Measurements from ENCODE around the gene SV2A.
"Not testable (repeated sequence)": the region's sequence is repeated elsewhere in the genome, so short reads cannot be mapped to it uniquely, and the experiment has no call there.

SV2A gene

GRCh38 chr1:149927563-149928400 is 10.1 kb upstream of the SV2A start, which contains the start of gene SF3B4:
TSS of gene SF3B4 (minus strand) at chr1:149927803. CDS start at chr1:149927759, 44 bp downstream.
- peak; percentile 86 for DNase-seq

- DNase-seq: no peak
Measured at GRCh38 chr1:149927056-149927562, 9.5 kb upstream of the SV2A start.

DNA sequence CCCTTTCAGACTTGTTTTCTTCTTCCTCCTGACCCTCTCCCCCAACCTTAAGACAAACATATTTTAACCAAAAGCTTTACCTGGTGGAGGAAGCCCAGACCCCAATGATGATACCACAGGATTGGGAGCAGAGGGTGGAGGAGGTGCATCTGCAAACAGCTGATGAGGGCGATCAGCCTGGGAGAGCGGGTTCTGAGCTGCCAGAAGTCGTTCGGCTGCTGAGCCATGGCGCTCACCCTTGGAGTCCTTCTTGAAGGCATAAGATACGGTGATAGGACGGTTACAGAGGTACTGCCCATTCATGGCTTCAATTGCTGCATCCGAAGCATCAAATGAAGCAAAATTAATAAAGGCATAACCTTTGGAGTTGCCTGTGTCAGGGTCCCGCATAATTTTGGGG is 8.7 kb upstream of the SV2A start:
- DNase-seq: no peak

DNA sequence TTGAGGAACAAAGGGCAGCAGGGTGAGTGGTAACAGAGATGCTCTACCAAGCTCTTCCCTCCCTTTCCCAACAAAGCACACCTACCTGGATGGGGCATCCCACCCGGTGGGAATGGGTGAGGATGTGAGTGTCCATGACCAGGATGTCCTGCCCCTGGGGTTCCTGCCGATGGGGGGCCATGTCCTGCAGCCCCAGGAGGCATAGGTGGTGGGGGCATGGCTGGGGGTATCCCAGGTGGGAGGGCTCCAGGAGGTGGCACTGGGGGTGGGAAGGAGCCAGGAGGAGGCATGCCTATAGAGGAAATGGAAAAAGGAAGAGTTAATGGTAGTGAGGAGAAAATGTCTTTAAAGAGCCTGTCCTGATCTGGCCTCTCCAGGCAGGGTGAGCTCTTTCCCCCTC is 8.1 kb upstream of the SV2A start:
- DNase-seq: no peak

DNA sequence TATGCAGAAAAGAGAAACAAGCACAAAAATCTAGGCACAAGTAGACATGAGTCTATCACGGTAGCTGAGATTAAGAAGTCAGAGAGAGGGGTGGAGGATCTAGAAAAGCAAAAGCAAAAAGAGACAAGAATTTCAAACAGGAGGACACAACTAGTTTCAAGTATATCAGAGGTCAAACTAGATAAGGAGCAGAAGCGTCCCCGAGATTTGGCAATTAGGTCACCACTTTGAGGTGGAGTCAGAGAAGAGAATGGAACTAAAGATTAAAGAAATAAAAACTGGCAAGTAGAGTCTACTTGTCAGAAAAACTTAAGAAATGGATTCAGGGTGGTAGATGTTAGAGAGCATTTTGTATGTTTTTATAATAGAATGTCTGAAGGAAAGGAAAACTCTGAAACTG is 7.7 kb upstream of the SV2A start:
- no peak for DNase-seq

DNA sequence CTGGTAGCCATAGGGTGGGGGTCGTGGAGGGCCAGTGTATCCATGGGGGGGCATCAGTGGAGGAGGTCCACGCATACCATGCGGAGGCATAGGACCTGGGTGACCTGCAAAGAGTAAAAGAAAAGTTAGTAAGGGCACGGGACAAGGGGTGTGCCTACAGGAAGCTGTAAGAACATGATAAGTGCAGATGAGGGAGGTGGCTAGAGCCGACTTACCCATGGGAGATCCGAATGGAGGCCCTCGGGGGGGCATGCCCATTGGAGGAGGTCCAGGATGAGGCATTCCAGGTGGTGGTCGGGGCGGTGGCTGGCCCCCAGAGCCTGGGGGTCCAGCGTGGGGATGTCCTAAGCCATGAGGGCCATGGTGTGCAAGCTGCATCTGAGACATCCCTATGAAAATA is 6.0 kb upstream of the SV2A start:
- no peak for DNase-seq

DNA sequence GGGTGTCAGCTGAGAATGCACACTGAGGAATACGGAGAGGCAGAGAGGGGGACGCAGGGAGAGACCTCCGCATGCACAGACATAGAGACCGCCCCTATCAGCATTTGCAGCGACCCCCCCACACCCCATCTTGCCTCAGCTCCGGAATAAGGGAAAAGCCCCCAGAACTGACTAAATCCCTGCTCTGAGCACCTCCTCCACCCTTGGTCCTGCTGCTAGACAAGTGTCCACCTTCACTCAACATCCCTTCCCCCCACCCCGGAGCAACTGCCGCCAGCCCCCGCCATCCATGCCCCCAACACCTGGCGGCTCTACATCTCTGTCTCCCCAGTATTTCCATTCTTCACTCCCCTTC is 769 bp downstream of the SV2A start:
- no peak for DNase-seq

DNA sequence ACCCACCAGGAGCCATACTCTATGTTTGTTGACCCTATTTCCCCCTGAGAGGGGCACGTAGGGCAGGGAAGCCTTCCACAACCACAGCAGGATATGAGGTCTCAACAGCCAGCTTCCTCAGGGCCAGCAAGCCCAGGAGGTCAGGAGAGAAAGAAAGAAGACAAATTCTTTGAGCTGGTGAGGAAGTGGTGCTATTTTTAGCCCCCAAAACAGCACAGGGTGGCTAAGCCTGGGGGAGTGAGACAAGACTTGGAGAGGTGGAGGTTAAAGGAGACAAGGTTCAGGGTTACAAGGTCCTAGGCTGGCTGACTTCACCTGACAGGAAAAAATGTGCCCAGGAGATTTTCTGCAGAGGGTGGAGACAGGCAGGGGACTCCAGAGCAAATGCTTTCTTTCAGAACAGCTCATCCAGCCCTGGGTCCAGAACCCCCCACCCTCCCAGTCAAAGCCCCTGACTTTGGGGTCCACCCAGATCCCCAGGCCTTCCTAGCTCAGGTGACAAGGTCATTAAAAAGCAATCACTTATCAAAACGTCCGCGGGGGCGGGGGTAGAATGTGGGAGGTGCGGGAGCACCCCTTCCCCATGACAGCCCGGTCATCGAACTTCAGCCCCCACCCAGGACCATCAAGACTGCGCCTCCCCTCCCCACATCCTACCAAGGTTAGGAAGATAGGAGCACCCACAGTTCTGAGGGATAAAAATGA is 1.3 kb downstream of the SV2A start:
- DNase-seq: no peak

DNA sequence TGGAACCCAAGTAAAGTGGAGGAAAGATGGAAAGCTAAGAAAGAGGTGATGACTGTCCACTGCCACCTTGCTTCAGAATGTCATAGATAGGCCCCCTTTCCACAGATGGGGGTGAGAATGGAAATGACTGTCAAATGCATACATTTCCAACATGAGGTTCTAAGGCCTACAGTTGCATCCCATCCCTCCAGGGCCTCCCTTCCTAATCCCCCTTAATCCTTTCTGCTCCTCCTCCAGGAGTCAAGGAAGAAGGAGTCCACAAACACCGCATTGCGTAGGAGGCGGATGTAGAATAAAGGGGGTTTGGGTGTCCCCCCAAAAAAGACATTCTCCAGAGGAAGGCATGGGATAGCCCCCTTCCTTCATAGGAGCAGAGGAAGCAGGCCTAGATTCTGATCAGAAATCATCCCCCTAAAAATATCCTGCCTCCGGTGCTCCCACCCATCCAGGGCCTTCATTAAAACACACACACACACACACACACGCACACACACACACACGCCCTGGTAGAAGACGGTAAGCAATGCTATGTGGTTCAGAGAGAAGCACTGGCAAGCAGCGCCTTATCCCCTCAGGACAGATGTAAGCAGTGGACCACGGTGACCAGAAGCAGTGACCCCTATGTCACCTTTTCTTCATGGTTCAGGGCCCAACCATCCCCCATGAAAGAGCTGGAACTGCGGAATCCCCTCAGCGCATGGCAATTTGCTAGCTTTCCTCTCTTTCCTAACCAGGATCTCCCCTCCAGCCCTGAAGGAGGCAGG is 2.0 kb downstream of the SV2A start:
- no peak for DNase-seq

GRCh38 chr1:149914545-149914944 is 3.1 kb downstream of the SV2A start:
- no peak for DNase-seq

GRCh38 chr1:149906570-149907075 is 11.0 kb downstream of the SV2A start:
- DNase-seq: no peak

- DNase-seq: no peak
Measured at GRCh38 chr1:149903836-149904491, 13.7 kb downstream of the SV2A start.

GRCh38 chr1:149899460-149900284 is 18.0 kb downstream of the SV2A start, which contains the start of gene BOLA1:
TSS of gene BOLA1 (plus strand) at chr1:149899568. CDS start at chr1:149900060, 492 bp downstream.
- DNase-seq: peak; percentile 68

- DNase-seq: no peak
Measured at GRCh38 chr1:149896575-149896974, 21.1 kb downstream of the SV2A start.

DNA sequence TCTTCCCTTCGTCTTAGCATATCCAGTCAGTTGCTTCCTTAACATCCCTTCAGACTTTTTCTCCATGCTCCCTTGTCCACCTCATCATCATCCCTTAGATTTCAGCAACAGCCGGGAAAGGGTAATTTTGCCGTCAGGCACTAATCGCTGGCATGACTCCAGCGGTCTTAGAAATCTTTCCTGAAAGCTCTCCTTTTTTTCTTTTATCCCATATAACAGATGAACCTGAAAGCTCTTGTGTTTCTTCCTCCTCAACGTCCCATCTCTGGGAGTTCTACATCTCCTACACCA is 28.7 kb downstream of the SV2A start:
- DNase-seq: no peak

DNA sequence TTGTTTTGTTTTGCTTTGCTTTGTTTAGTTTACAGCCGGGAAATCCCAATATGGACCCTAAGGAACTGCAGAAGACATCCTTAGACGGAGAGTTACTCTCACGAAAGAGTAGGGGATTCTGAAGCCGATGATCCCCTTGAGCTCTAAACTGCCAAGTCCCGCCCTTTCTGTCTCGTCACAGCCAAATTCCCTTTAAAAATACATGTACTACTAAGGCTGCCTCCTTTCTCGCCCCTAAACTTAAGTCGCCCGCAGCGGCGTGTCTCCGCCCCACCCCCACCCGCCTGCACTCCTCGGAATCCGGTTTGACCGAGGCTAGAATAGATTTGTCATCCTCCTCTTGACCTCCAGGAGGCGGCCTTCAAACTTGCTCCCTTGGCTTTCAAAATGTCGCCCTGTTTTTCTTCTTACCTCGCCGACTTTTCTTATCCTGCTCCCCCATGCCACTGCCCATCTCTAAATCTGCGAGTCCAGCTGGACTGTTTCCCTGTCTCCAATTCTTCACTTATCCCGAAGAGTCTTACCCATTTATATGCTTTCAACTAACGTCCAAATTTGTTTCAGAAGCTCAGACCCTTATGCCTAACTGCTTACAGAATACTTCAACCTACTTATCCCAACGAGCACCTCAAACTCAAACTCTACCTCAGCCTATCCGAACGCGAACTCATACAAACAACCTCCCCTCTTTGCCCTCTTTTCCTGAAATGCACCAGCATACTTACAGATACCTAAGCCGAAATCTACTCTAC is 29.2 kb downstream of the SV2A start:
- peak; percentile 62 for DNase-seq

DNA sequence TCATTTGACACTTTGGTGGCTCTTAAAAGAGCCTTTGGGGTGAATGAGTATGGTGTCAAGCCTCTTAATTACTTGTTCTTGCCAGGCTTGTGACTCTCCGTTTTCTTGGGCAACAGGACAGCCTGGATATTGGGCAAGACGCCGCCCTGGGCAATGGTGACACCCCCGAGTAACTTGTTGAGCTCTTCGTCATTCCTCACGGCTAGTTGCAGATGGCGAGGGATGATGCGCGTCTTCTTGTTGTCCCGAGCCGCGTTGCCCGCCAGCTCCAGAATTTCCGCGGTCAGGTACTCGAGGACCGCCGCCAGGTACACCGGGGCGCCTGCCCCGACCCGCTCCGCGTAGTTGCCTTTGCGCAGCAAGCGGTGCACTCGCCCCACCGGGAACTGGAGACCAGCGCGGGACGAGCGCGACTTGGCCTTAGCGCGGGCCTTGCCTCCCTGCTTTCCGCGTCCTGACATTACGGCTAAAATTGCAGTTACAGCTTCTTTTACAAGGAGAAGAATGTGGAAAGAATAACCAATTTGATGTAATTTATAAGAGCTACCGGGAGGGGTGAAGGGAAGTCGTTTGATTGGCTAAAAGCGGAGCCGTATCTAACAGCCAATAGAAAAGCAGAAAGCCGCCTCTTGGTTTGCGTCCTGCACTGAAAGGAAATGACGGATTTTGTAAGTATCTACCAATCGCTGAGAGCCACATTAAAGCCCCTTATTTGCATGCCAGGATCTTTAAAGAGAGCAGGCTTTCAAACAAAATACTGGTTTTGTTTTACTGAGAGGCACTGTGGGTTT is 30.0 kb downstream of the SV2A start:
- DNase-seq: peak; percentile 65

DNA sequence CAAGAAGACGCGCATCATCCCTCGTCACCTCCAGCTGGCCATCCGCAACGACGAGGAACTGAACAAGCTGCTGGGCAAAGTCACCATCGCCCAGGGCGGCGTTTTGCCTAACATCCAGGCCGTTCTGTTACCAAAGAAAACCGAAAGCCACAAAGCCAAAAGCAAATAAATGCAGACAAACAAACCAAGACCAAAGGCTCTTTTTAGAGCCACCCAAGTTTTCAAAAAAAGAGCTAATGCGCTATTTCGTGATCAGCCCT is 30.5 kb downstream of the SV2A start:
- not testable (repeated sequence) for DNase-seq

DNA sequence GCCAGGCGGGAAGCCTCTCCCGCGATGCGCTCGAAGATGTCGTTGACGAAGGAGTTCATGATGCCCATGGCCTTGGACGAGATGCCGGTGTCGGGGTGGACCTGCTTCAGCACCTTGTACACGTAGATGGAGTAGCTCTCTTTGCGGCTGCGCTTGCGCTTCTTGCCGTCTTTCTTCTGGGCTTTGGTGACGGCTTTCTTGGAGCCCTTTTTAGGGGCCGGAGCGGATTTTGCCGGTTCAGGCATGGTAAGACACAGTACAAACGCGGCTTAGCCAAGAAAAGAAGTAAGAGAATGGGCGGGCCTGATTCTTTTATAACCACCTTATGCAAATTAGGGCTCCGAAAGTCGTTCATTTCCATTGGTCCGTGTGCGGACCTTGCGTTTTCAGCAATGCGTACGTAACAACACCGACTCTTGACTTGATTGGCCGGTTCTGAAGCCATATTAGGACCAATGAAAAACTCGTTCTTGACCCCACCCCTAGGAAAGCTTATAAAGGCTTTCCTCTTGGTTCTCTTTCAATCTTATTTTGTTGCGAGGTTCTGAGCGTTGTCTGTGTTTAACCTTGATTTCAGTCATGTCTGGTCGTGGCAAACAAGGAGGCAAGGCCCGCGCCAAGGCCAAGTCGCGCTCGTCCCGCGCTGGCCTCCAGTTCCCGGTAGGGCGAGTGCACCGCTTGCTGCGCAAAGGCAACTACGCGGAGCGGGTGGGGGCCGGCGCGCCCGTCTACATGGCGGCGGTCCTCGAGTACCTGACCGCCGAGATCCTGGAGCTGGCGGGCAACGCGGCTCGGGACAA is 31.0 kb downstream of the SV2A start:
- DNase-seq: peak; percentile 79

GRCh38 chr1:149886121-149886395 is 31.6 kb downstream of the SV2A start:
- not testable (repeated sequence) for DNase-seq

Data from effector CD8-positive, alpha-beta T cell (primary cell).